ENCODE data around the gene SHISA5.
"Not testable (repeated sequence)": the region's sequence is repeated elsewhere in the genome, so short reads cannot be mapped to it uniquely, and the experiment has no call there.

The SHISA5 gene

GRCh38 chr3:48478626-48479555 is 25.1 kb downstream of the SHISA5 start:
- DNase-seq (ENCODE audit: low read depth in 2 of 3, low spot score in 2 of 3), result peak in 1 of 3 experiments; percentile 18

GRCh38 chr3:48477959-48478520 is 25.9 kb downstream of the SHISA5 start:
- no peak for DNase-seq (ENCODE audit: low read depth in 2 of 3, low spot score in 2 of 3)

GRCh38 chr3:48476426-48477053 is 27.4 kb downstream of the SHISA5 start:
- no peak for DNase-seq (ENCODE audit: low read depth in 2 of 3, low spot score in 2 of 3)

GRCh38 chr3:48475188-48475587 is 28.8 kb downstream of the SHISA5 start:
- DNase-seq (ENCODE audit: low read depth in 2 of 3, low spot score in 2 of 3), result no peak

GRCh38 chr3:48474619-48475018 is 29.4 kb downstream of the SHISA5 start:
- no peak for DNase-seq (ENCODE audit: low read depth in 2 of 3, low spot score in 2 of 3)

GRCh38 chr3:48474031-48474430 is 29.9 kb downstream of the SHISA5 start:
- DNase-seq (ENCODE audit: low read depth in 2 of 3, low spot score in 2 of 3), result not testable (repeated sequence)

- DNase-seq (ENCODE audit: low read depth in 2 of 3, low spot score in 2 of 3), result no peak
Observed at GRCh38 chr3:48473617-48473952, 30.4 kb downstream of the SHISA5 start.

GRCh38 chr3:48472923-48473616 is 30.9 kb downstream of the SHISA5 start:
- peak; percentile 83 to 86 (median 86) for DNase-seq (ENCODE audit: low read depth in 2 of 3, low spot score in 2 of 3)

- peak in 2 of 3 experiments; percentile 18 to 61 for DNase-seq (ENCODE audit: low read depth in 2 of 3, low spot score in 2 of 3)
Observed at GRCh38 chr3:48472673-48472922, 31.4 kb downstream of the SHISA5 start.

GRCh38 chr3:48470286-48470685 is 33.7 kb downstream of the SHISA5 start:
- DNase-seq (ENCODE audit: low read depth in 2 of 3, low spot score in 2 of 3), result no peak

GRCh38 chr3:48469046-48469915 is 34.7 kb downstream of the SHISA5 start:
- no peak for DNase-seq (ENCODE audit: low read depth in 2 of 3, low spot score in 2 of 3)

GRCh38 chr3:48468329-48468731 is 35.6 kb downstream of the SHISA5 start:
- DNase-seq (ENCODE audit: low read depth in 2 of 3, low spot score in 2 of 3), result no peak

GRCh38 chr3:48467473-48468267 is 36.3 kb downstream of the SHISA5 start:
- no peak for DNase-seq (ENCODE audit: low read depth in 2 of 3, low spot score in 2 of 3)

- no peak for DNase-seq (ENCODE audit: low read depth in 2 of 3, low spot score in 2 of 3)
Observed at GRCh38 chr3:48467110-48467454, 36.9 kb downstream of the SHISA5 start.

- DNase-seq (ENCODE audit: low read depth in 2 of 3, low spot score in 2 of 3), result no peak
Observed at GRCh38 chr3:48466386-48467109, 37.4 kb downstream of the SHISA5 start.

GRCh38 chr3:48465531-48466378 is 38.2 kb downstream of the SHISA5 start:
- peak; percentile 52 to 70 (median 65) for DNase-seq (ENCODE audit: low read depth in 2 of 3, low spot score in 2 of 3)

GRCh38 chr3:48465237-48465530 is 38.8 kb downstream of the SHISA5 start:
- DNase-seq (ENCODE audit: low read depth in 2 of 3, low spot score in 2 of 3), result no peak

GRCh38 chr3:48464713-48465221 is 39.2 kb downstream of the SHISA5 start:
- no peak for DNase-seq (ENCODE audit: low read depth in 2 of 3, low spot score in 2 of 3)

- DNase-seq (ENCODE audit: low read depth in 2 of 3, low spot score in 2 of 3), result no peak
Observed at GRCh38 chr3:48463703-48464102, 40.3 kb downstream of the SHISA5 start.

All from activated CD8-positive, alpha-beta memory T cell treated with anti-CD3 and anti-CD28 coated beads for 48 hours (primary cell).